Activated naive CD4-positive, alpha-beta T cell treated with anti-CD3 and anti-CD28 coated beads for 36 hours (primary cell): ENCODE measurements around the gene ATRIP. TPM values are rescaled to one million over a fixed set of nuclear protein-coding genes. Genes with fewer than 3 reads are reported as not detected.

ENCODE experiments used
- total RNA-seq, 2 experiments: library from RNA; stranded (reverse); gene quantifications; one replicate each; pipeline ENCODE4 v1.2.3, GENCODE V29; 2021

Gene ATRIP
- total RNA-seq, 2 experiments from 2014 or later = 8.9 to 10.0 TPM

Other genes with a start within 250 kb of the ATRIP start
- not detected for gene CAMP, start 223.2 kb upstream of the ATRIP start, total RNA-seq
- 10 to 100 TPM; 15.8 to 16.3 TPM for gene ZNF589, start 205.6 kb upstream of the ATRIP start, total RNA-seq
- 10 to 100 TPM; 17.7 to 24.4 TPM for gene NME6, start 145.4 kb upstream of the ATRIP start, total RNA-seq
- not detected for gene SPINK8, start 113.1 kb upstream of the ATRIP start, total RNA-seq
- not detected for gene FBXW12, start 74.5 kb upstream of the ATRIP start, total RNA-seq
- 1 to 10 TPM; 1.5 to 2.0 TPM for gene PLXNB1, start 16.7 kb upstream of the ATRIP start, total RNA-seq
- gene CCDC51, start 6.6 kb upstream of the ATRIP start, total RNA-seq = 10 to 100 TPM; 16.4 to 17.4 TPM
- 100 to 1,000 TPM; 319 to 353 TPM for gene TMA7, start 6.5 kb upstream of the ATRIP start, total RNA-seq
- gene SHISA5, start 57.4 kb downstream of the ATRIP start, total RNA-seq = 10 to 100 TPM; 85.7 to 90.3 TPM
- 1 to 10 TPM; 5.1 to 5.4 TPM for gene PFKFB4, start 110.1 kb downstream of the ATRIP start, total RNA-seq
- gene UCN2, start 117.0 kb downstream of the ATRIP start, total RNA-seq = not detected
- 1 to 10 TPM in 1 of 2 experiments, under 1 TPM in 1; 0.84 to 1.0 TPM for gene COL7A1, start 148.6 kb downstream of the ATRIP start, total RNA-seq
- gene UQCRC1, start 162.9 kb downstream of the ATRIP start, total RNA-seq = 100 to 1,000 TPM; 211 to 232 TPM
- not detected for gene TMEM89, start 175.0 kb downstream of the ATRIP start, total RNA-seq
- gene SLC26A6, start 188.7 kb downstream of the ATRIP start, total RNA-seq = 10 to 100 TPM; 24.3 to 24.7 TPM
- gene CELSR3, start 216.1 kb downstream of the ATRIP start, total RNA-seq = 1 to 10 TPM; 4.9 to 5.1 TPM
- gene NCKIPSD, start 239.2 kb downstream of the ATRIP start, total RNA-seq = 10 to 100 TPM; 27.3 to 28.7 TPM